ENCODE results near the gene C11orf91.
"Not testable (repeated sequence)": the region's sequence is repeated elsewhere in the genome, so short reads cannot be mapped to it uniquely, and the experiment has no call there.

The C11orf91 gene

GRCh38 chr11:33700502-33701271, at the start of gene C11orf91:
TSS of gene C11orf91 (minus strand) at chr11:33700826. CDS start at chr11:33700740, 86 bp downstream.
- H3K36me3 Mint-ChIP-seq: peaks cover 5% of the 10 kb centered on the region
- peaks cover 16% of the 10 kb centered on the region for H3K4me1 Mint-ChIP-seq
- H3K4me3 Mint-ChIP-seq: peak within 1 kb of the TSS; percentile 76
- ATAC-seq (peak; percentile 93), DNase-seq (ENCODE audit: low spot score in 2 of 2) (peak; percentile 98)
- H3K27ac Mint-ChIP-seq: peak within 1 kb of the TSS; percentile 48
- no peaks in the 10 kb centered on the region for H3K9me3 Mint-ChIP-seq

GRCh38 chr11:33747979-33748378, 47.4 kb upstream of the C11orf91 start:
- Mint-ChIP-seq H3K36me3 (peaks cover 88% of the 10 kb centered on the region), H3K9me3 (no peaks in the 10 kb centered on the region), H3K4me3 (no peak overlapping the region), H3K27ac (no peak overlapping the region), H3K4me1 (peaks cover 2% of the 10 kb centered on the region)
- DNase-seq (ENCODE audit: low spot score in 2 of 2) (no peak), ATAC-seq (no peak)

- no peaks in the 10 kb centered on the region for H3K9me3 Mint-ChIP-seq
- DNase-seq (ENCODE audit: low spot score in 2 of 2): no peak
- H3K27ac Mint-ChIP-seq: no peak overlapping the region
- ATAC-seq: no peak
- no peak overlapping the region for H3K4me3 Mint-ChIP-seq
- no peaks in the 10 kb centered on the region for H3K4me1 Mint-ChIP-seq
- peaks cover 52% of the 10 kb centered on the region for H3K36me3 Mint-ChIP-seq
These were observed 42.7 kb upstream of the C11orf91 start for GRCh38 chr11:33743291-33743690.

GRCh38 chr11:33742249-33742851, 41.7 kb upstream of the C11orf91 start:
- H3K9me3 Mint-ChIP-seq: no peaks in the 10 kb centered on the region
- no peaks in the 10 kb centered on the region for H3K4me1 Mint-ChIP-seq
- H3K36me3 Mint-ChIP-seq: peaks cover 43% of the 10 kb centered on the region
- no peak overlapping the region for H3K4me3 Mint-ChIP-seq
- no peak for DNase-seq (ENCODE audit: low spot score in 2 of 2)
- no peak for ATAC-seq
- no peak overlapping the region for H3K27ac Mint-ChIP-seq

GRCh38 chr11:33741806-33742205, 41.2 kb upstream of the C11orf91 start:
- Mint-ChIP-seq H3K4me1 (peaks cover 4% of the 10 kb centered on the region), H3K9me3 (no peaks in the 10 kb centered on the region), H3K27ac (no peak overlapping the region), H3K4me3 (no peak overlapping the region), H3K36me3 (peaks cover 37% of the 10 kb centered on the region)
- no peak for DNase-seq (ENCODE audit: low spot score in 2 of 2)
- no peak for ATAC-seq

- Mint-ChIP-seq H3K27ac (no peak overlapping the region), H3K9me3 (no peaks in the 10 kb centered on the region), H3K4me3 (no peak overlapping the region), H3K4me1 (peaks cover 35% of the 10 kb centered on the region), H3K36me3 (peaks cover 23% of the 10 kb centered on the region)
- ATAC-seq: peak; percentile 29
- DNase-seq (ENCODE audit: low spot score in 2 of 2): no peak
These were observed 36.8 kb upstream of the C11orf91 start for GRCh38 chr11:33737362-33737821.

- Mint-ChIP-seq H3K9me3 (no peaks in the 10 kb centered on the region), H3K27ac (peak within 1 kb of the TSS; percentile 83), H3K4me1 (peaks cover 44% of the 10 kb centered on the region), H3K36me3 (peaks cover 23% of the 10 kb centered on the region), H3K4me3 (peak within 1 kb of the TSS; percentile 80)
- peak; percentile 63 for ATAC-seq
- peak; percentile 62 to 81 for DNase-seq (ENCODE audit: low spot score in 2 of 2)
These were observed 35.7 kb upstream of the C11orf91 start, which contains the start of gene CD59 for GRCh38 chr11:33736148-33736812. TSS of gene CD59 (minus strand) at chr11:33736423. CDS start at chr11:33722445, 13,978 bp downstream.

- H3K4me1 Mint-ChIP-seq: peaks cover 50% of the 10 kb centered on the region
- peak in 1 of 2 donors; percentile 77 for DNase-seq (ENCODE audit: low spot score in 2 of 2)
- peak; percentile 66 for ATAC-seq
These were observed 34.9 kb upstream of the C11orf91 start for GRCh38 chr11:33735271-33736147.

GRCh38 chr11:33734441-33735270, 34.0 kb upstream of the C11orf91 start:
- Mint-ChIP-seq H3K9me3 (no peaks in the 10 kb centered on the region), H3K27ac (peak overlapping the region; percentile 83), H3K36me3 (peaks cover 23% of the 10 kb centered on the region), H3K4me1 (peaks cover 50% of the 10 kb centered on the region), H3K4me3 (peak overlapping the region; percentile 80)
- ATAC-seq (no peak), DNase-seq (ENCODE audit: low spot score in 2 of 2) (no peak)

More at GRCh38 chr11:33735271-33736147, 34.9 kb upstream of the C11orf91 start:
- Mint-ChIP-seq H3K36me3 (peaks cover 23% of the 10 kb centered on the region), H3K27ac (peak overlapping the region; percentile 83), H3K4me3 (peak overlapping the region; percentile 80), H3K9me3 (no peaks in the 10 kb centered on the region)

- DNase-seq (ENCODE audit: low spot score in 2 of 2): no peak
- peaks cover 23% of the 10 kb centered on the region for H3K36me3 Mint-ChIP-seq
- no peak overlapping the region for H3K27ac Mint-ChIP-seq
- no peaks in the 10 kb centered on the region for H3K9me3 Mint-ChIP-seq
- H3K4me1 Mint-ChIP-seq: peaks cover 50% of the 10 kb centered on the region
- no peak for ATAC-seq
- H3K4me3 Mint-ChIP-seq: peak overlapping the region; percentile 80
These were observed 33.4 kb upstream of the C11orf91 start for GRCh38 chr11:33733980-33734379.

GRCh38 chr11:33731723-33732531, 31.3 kb upstream of the C11orf91 start:
- Mint-ChIP-seq H3K9me3 (no peaks in the 10 kb centered on the region), H3K36me3 (peaks cover 23% of the 10 kb centered on the region), H3K4me1 (peaks cover 47% of the 10 kb centered on the region), H3K4me3 (peak overlapping the region; percentile 17), H3K27ac (no peak overlapping the region)
- peak in 1 of 2 donors; percentile 72 for DNase-seq (ENCODE audit: low spot score in 2 of 2)
- peak; percentile 85 for ATAC-seq

GRCh38 chr11:33730716-33731115, 30.1 kb upstream of the C11orf91 start:
- DNase-seq (ENCODE audit: low spot score in 2 of 2) (no peak), ATAC-seq (no peak)
- Mint-ChIP-seq H3K9me3 (no peaks in the 10 kb centered on the region), H3K27ac (no peak overlapping the region), H3K36me3 (peaks cover 14% of the 10 kb centered on the region), H3K4me3 (no peak overlapping the region), H3K4me1 (peaks cover 50% of the 10 kb centered on the region)

- peaks cover 45% of the 10 kb centered on the region for H3K4me1 Mint-ChIP-seq
- H3K36me3 Mint-ChIP-seq; DNase-seq (ENCODE audit: low spot score in 2 of 2); H3K4me3 Mint-ChIP-seq; H3K9me3 Mint-ChIP-seq; ATAC-seq; H3K27ac Mint-ChIP-seq: not testable (repeated sequence)
These were observed 28.5 kb upstream of the C11orf91 start for GRCh38 chr11:33729072-33729664.

Data from stimulated activated effector memory CD8-positive, alpha-beta T cell treated with anti-CD3 and anti-CD28 coated beads, Interleukin-12 subunit alpha, Interleukin-12 subunit beta, amount 100 ng/mL, for 72 hours (primary cell).